GM18519 (cell line): ENCODE measurements around the gene APOBEC3A.
"Not testable (repeated sequence)": the region's sequence is repeated elsewhere in the genome, so short reads cannot be mapped to it uniquely, and the experiment has no call there.

Experiments
- ATAC-seq: cut with Tn5 transposase; IDR thresholded peaks from one replicate; pipeline ENCODE4 v1.9.1; 2021; ENCODE audit warnings: mild to moderate bottlenecking, moderate library complexity; ENCODE audit not compliant: unreplicated experiment, low FRiP score

The APOBEC3A gene

DNA sequence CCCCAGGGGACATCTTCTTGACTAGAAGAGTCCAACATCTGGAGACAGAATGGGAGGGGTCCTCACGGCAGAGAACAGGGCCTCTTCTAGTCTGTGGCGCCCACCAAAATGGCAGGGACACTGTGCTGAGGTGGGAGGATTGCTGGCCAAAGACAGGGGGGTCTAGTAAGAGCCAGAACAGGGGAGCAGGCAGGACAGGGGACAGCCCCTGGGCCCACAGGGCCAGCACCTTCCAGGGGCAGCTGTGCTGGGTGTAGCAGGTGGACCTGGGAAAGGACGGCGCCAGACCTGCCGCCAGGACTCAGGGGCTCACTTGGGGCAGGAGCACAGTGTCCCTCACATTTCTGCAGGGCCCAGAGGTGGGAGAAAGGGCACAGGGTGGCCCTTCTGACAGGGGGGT lies 858 bp upstream of the APOBEC3A start:
- ATAC-seq: no peak

DNA sequence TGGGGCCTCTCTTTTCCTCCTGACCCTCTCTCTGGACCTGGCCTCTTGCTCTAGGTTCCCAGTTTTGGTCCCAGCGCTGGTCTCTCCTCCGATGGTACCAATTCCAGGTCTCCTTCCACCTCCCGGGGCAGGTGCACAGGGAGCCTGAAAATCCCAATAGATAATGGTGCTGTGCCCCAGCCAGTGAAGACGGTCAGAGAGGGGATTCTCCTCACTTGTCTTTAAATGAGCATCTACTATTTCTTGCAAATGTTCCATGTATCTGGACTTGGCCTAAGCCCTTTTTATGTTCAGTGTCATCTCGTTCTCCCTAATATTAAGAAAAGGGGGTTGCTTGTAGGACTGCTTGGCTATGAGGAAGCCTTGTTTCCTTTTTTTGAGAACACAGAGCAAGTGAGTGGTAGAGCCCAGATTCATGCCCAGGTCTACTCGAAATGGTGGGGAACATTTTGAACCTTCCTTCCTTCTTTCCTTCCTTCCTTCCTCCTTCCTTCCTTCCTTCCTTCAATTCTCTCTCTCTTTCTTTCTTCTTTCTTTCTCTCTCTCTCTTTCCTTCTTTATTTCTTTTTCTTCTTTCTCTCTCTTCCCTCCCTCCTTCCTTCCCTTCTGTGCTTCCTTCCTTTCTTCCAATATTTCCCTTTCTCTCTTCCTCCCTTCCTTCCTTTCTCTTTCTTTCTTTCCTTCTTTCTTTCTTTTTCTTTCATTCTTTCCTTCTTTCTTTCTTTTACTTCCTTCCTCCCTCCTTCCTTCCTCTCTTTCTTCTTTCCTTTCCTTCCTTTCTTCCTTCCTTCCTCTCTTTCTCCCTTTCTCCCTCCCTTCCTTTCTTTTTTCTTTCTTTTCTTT lies 620 bp downstream of the APOBEC3A start:
- no peak for ATAC-seq

DNA sequence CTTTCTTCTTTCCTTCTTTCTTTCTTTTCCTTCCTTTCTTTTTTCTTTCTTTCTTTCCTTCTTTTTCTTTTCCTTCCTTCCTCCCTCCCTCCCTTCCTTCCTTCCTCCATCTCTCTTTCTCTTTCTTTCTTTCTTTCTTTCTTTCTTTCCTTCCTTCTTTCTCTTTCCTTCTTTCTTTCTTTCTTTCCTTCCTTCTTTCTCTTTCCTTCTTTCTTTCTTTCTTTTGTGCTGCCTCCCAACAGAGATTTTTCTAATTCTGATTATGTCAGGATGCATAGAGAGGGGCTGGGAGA lies 1.2 kb downstream of the APOBEC3A start:
- not testable (repeated sequence) for ATAC-seq

- no peak for ATAC-seq
Measured at GRCh38 chr22:38959590-38959989, 2.2 kb downstream of the APOBEC3A start.

GRCh38 chr22:38960673-38961072 lies 3.3 kb downstream of the APOBEC3A start:
- not testable (repeated sequence) for ATAC-seq

DNA sequence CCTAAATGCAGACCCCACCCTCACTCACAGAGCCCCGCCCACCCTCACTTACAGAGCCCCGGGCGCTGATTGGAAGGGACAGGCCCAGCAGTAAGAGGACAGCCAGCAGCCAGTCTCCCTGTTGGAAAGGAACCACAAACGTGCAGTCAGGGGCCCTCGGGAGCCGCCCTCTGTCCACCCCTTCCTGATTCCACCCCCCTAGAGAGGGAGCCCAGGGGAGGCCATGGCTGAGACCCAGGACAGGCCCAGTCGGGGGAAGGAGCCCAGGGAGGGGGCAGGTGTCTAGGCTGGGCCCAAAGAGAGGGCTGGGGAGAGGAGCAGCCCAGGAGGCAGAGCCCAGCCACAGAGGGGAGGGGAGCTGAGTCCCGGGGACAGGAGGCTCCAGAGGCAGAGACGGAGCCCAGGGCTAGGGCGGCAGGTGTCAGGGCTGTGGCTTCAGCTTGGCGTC lies 5.9 kb downstream of the APOBEC3A start:
- not testable (repeated sequence) for ATAC-seq

GRCh38 chr22:38963872-38964271 lies 6.5 kb downstream of the APOBEC3A start:
- ATAC-seq: no peak

- no peak for ATAC-seq
Measured at GRCh38 chr22:38964306-38964705, 6.9 kb downstream of the APOBEC3A start.

DNA sequence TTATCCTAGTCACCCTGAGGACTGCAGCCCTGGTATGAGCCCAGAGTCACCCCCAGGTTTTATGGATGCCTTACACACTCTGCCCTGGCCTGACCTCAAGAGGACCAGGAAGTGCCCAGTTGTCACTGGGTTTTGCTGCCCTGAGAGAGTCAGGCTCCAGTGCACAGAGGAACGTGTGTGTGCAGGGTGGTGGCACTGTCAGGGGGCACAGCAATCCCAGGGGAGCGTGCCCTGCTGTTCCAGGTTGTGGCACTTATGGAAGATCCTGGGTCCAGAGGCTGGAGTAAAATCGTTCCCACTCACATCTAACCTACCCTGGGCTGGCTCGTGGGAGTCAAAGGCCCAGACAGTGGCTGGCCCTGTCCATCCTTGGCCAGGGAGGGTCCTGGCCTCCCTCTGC lies 7.6 kb downstream of the APOBEC3A start:
- ATAC-seq: no peak

GRCh38 chr22:38965614-38966379 lies 8.4 kb downstream of the APOBEC3A start:
- no peak for ATAC-seq

- no peak for ATAC-seq
Measured at GRCh38 chr22:38966380-38966702, 8.9 kb downstream of the APOBEC3A start.

GRCh38 chr22:38966942-38967341 lies 9.5 kb downstream of the APOBEC3A start:
- no peak for ATAC-seq

GRCh38 chr22:38967451-38968450 lies 10.3 kb downstream of the APOBEC3A start:
- no peak for ATAC-seq

- ATAC-seq: no peak
Measured at GRCh38 chr22:38968801-38969200, 11.4 kb downstream of the APOBEC3A start.

GRCh38 chr22:38970551-38970950 lies 13.1 kb downstream of the APOBEC3A start:
- ATAC-seq: no peak

- ATAC-seq: no peak
Measured at GRCh38 chr22:38971202-38971601, 13.8 kb downstream of the APOBEC3A start.

DNA sequence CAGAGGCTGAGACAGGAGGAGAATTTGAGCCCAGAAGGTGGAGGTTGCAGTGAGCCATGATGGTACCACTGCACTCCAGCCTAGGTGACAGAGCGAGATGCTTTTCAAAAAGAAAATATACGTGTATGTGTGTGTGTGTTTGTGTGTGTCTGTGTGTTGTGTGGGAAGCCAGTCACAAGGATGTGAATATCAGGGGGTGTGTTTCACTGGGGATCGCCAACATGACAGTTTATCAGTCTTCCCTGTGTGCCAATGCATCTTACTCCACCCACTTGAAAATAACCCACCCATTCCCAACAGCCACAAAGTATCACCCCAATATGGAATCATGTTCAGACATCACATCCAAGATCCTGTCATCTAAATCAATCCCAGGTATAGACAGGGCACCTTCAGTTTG lies 14.4 kb downstream of the APOBEC3A start:
- ATAC-seq: no peak

- no peak for ATAC-seq
Measured at GRCh38 chr22:38972558-38972957, 15.1 kb downstream of the APOBEC3A start.

DNA sequence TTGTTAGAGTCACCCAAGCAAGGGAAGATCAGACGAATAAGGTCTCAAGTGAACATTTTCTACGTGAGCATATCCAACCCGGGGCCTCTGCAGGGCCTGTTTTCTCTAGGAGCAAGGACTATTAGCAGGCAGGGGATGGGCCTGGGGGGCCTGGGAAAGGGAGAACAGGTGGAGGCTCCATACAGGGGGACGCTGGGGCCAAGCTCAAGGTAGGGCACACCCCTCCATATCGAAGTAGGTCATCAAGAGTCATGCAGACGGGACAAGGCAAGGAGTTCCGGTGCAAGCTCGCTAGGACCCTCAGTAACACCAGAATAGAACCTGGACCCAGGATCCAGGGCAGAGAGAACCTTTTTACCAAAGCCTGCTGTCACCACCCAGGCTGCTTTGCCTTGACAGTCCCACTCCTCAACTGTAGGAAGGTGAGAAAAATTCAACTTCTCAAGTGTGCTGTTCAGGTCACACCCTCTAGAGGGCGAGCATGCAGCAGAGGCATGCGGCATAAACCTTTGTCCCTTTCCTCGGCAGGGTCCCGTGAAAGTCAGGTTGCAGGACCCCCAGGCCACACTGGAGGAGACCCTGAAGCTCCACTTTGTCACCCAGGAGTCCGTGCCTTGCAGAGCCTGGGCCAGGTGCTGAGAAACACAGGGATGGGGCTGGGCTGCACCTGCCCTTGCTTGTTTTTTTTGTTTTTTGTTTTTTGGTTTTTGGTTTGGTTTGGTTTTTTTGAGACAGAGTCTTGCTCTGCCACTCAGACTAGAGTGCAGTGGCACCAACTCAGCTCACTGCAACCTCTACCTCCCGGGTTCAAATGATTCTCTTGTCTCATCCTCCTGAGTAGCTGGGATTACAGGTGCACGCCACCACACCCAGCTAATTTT lies 16.1 kb downstream of the APOBEC3A start:
- ATAC-seq: no peak
